Measurements from ENCODE around the gene SIDT2. TPM values are rescaled to one million over a fixed set of nuclear protein-coding genes. Genes with fewer than 3 reads are reported as not detected.
A peak's percentile ranks its signal among the peaks of the same experiment; 100 is the strongest.
"Not testable (repeated sequence)": the region's sequence is repeated elsewhere in the genome, so short reads cannot be mapped to it uniquely, and the experiment has no call there.

Gene SIDT2
- 25.3 TPM for total RNA-seq
- long read RNA-seq, partial matches to known transcripts: 7 of 20 reads
- long read RNA-seq, other reads (novel, unspliced or antisense): 12 of 20 reads

DNA sequence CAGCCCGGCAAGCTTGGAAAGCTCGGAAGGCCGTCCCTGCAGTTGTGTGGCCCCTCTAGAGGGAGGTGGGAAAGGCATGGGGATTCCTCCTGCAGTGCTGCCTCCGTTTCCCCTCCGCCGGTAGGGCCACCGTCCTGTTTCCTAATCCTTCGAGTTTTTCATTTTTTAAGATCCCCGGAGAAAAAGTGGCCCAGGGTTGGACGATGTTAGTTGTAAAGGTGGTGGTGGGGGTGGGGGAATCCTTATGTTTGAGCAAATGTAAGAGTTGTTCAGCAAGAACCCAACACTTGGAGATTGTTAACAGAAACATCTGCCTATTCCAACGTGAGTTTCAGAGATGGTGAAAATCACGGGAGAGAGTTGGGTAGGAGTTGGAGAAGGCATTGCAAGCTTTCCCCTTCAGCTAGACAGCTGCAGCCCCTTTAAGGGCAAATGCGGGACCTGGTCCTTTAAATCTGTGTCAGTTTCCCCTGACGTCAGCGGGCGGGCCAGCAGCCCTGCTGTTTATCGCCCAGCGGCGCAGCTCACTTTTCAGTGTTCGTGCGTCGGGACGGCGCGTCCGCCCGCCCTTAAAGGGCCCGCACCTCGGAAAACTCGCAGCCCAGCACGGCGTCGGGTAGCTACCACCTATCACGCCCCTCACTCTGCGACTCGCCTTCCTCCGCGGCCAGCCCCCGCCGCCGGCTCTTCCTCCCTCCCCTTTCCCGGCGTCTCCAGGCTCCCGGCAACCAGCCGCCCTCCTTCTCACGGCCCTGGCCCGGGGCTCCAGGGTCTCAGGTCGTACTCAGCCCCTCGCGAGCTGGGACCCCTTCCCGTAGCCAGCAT, at the start of gene SIDT2:
TSS of gene SIDT2 (plus strand) at position 534 of the 825 bp plus-strand sequence. CDS start 521 bp downstream, outside the sequence.
- intact Hi-C loops (cut with DNase I): loop anchor here (2.0 kb wide), 2 partner anchors 34 to 46 kb away; partner anchors contain the start of gene PAFAH1B2

DNA sequence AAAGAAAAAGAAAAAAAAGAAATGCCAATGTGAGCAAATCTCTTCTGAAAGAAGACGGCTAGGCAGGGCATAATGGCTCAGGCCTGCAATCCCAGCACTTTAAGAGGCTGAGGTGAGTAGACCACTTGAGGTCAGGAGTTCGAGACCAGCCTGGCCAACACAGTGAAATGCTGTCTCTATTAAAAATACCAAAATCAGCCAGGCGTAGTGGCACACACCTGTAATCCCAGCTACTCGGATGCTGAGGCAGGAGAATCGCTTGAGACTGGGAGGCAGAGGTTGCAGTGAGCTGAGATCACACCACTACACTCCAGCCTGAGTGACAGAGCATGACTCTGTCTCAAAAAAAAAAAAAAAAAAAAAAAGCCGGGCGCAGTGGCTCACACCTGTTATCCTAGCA, 48.1 kb upstream of the SIDT2 start:
- intact Hi-C loops (cut with DNase I); DNase-seq (ENCODE audit: low spot score): not testable (repeated sequence)

More for the DNA sequence above, at the start of gene SIDT2:
- peak; percentile 98 for DNase-seq (ENCODE audit: low spot score)

DNA sequence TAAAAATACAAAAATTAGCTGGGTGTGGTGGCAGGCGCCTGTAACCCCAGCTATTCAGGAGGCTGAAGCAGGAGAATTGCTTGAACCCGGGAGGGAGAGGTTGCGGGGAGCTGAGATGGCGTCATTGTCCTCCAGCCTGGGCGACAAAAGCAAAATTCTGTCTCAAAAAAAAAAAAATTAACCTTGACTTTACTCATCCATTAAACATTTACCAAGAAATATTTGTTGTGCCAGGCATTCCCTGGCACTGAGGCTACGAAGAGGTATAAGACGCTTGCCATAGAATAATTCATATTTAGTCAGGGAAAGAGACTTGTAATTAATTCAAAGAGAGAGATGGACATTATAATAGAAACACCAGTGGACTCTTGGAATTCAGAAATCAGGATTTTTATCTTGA, 47.7 kb upstream of the SIDT2 start:
- DNase-seq (ENCODE audit: low spot score): no peak
- intact Hi-C loops (cut with DNase I): no loop called here

DNA sequence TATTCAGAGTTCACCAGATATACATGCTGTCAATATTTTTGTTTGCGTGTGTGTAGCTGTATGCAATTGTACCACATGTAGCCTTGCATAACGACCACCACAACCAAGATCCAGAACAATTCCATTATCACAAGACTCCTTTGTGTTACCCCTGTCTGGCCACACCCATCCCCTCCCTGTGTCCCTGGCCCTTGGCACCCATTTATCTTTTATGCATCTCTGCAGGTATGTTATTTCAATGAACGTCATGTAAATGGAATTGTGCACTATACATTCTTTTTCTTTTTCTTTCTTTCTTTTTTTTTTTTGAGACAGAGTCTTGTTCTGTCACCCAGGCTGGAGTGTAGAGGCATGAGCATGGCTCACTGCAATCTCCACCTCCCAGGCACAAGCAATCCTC, 44.1 kb upstream of the SIDT2 start:
- no peak for DNase-seq (ENCODE audit: low spot score)
- intact Hi-C loops (cut with DNase I): no loop called here

DNA sequence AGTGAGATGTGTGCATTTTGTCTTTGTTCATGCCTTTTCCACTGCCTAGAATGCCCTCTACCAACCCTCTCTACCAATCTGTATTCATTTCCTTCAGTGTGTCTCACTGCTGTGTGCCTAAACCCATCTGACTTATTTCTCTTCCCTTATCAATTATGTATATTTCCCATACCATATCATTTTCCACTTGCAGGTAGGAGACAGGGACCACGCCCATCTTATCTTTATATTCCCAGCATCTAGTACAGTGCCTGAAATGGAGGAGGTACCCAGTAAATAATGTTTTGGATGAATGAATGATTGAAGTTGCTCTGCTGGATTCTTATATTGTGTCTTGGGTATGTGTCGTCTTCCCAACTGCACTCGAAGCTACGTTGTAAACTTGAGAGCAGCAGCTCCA, 43.6 kb upstream of the SIDT2 start:
- DNase-seq (ENCODE audit: low spot score); intact Hi-C loops (cut with DNase I): not testable (repeated sequence)

DNA sequence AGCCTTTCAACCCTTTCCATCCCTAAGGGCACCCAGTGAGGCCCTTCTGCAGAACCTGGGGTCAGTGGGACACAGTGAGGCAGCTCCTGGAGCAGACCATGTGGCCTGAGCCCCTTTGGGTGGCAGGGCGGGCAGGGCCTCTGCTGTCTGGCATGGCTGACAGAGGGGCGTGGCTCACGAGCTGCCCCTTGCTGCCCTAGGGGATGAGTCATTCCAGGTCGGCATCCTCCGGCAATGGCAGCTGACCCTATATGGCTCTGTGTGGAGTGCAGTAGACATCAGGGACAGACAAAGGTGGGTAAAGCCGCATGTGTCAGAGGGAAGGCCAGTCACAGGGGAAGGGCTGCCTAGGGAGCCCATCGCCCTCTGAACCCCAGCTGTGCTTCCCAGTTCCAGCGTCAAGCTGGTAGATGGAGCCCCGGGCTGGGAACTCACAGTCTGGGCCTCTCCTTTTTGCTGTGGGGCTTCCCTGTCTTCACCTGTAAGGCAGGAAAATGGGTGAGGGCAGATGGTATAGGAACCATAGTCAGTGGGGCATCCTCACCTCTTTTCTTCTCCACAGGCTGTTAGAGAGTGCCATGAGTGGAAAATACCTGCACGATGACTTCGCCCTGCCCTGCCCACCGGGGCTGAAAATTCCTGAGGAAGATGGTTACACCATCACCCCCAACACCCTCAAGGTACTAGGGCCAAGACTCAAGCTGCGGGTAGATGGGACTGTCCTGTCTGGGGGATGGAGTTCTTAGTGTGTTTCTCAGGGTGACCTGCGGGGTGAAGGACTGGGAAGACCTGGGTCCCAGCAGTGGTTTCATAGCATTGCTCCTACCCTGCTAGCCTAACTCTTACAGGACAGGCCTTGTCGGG, 41.1 kb upstream of the SIDT2 start:
- intact Hi-C loops (cut with DNase I); DNase-seq (ENCODE audit: low spot score): not testable (repeated sequence)

DNA sequence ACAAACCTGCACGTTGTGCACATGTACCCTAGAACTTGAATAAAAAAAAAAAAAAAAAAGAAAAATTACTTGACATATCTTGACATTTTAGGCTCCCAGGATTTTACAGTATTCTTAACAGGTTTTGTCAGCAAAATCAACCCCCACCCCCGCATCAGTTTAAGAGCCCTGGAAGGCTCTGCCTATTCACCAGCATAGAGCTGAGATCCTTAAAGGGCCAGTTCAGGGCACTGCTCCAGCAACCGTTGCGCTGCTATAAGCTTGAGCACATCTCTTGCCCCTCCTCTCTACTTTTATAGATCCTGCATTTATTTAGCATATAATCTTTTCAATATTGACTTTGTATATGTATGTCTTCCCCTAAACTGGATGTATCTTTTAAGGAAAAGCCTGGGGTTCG, 35.2 kb upstream of the SIDT2 start:
- no peak for DNase-seq (ENCODE audit: low spot score)
- intact Hi-C loops (cut with DNase I): loop anchor here (5.0 kb wide), 1 partner anchor 89 kb away; the partner anchor contains the start of genes PCSK7 and RNF214

DNA sequence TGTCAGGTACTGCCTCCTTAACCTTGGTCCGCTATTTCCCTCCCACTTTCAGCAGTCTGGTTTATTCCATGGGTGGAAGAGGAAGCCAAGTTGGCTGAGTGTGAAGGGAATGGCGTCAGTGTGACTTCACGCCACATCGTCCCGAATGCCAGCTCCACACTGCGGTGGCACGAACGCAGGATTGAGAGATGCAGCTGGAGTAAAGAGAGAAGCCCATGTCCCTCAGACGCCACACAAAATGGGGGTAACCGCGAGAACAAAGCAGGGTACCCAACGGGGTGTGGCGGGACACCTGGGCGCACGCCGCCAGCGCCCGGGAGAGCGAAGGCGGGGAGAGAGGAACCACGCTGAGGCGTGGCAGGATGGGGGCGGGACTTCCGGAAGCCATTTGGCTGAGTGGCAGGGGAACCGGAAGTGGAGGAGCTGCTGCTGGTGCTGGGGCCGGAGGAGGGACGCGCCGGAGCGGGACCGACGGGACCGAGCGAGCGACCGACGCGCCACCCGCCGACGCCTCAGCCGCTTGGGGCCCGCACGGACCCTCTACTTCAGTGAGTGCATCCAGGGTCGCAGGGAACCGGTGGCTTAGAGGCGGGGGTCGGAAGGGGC, 34.6 kb upstream of the SIDT2 start, which contains the start of gene PAFAH1B2:
TSS of gene PAFAH1B2 (plus strand) at position 417 of the 606 bp plus-strand sequence. CDS start 8,161 bp downstream, outside the sequence.
- DNase-seq (ENCODE audit: low spot score): peak; percentile 99
- intact Hi-C loops (cut with DNase I): loop anchor here (2.0 to 5.0 kb wide), 2 partner anchors 35 to 88 kb away; partner anchors contain the start of genes PCSK7, RNF214 and SIDT2

DNA sequence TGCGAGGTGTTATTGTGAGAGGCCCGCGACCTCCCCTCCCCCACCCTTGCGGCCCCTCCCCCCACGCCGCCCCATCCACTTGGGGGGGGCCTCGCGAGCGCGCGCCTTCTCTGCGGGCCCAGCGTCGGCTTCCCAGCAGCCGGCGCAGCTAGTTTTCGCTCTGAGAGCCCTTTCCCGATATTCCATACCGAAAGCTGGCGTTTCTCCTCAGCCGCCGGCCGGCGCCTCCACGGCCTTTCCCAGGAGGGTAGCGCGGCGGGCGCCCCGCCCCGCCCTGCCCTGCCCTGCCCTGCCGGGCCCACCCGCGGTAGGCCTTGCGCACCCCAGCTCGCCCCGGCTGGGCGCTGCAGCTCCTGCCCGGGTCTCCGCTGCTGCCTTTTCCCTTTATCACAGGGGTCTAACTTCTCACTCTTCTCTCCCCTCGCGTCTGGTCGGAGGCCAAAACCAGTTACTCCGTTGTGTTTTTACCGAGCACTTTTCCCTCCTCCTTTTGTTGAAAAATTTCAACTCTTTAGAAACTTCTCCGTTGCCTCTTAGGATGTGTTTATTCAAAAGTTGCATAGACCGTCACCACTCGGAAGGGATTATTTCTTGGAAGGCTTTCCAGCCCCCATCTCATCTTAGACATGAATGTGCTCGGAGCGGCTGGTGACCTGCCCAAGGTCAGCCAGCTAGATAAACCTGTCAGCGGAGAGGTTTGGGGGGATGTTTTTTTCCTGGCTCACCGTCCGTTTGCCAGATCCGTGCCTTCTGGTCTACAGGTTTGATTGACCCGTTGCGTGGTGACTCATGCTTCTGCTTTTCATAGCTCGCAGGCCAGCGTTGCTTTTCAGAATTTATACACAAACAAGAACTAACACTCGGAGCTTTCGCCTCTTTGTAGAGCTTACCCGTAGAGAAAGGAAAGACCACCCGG, 33.8 kb upstream of the SIDT2 start:
- intact Hi-C loops (cut with DNase I): loop anchor here (2.0 to 5.0 kb wide), 2 partner anchors 34 to 88 kb away; partner anchors contain the start of genes PCSK7, RNF214 and SIDT2
- DNase-seq (ENCODE audit: low spot score): peak; percentile 88

DNA sequence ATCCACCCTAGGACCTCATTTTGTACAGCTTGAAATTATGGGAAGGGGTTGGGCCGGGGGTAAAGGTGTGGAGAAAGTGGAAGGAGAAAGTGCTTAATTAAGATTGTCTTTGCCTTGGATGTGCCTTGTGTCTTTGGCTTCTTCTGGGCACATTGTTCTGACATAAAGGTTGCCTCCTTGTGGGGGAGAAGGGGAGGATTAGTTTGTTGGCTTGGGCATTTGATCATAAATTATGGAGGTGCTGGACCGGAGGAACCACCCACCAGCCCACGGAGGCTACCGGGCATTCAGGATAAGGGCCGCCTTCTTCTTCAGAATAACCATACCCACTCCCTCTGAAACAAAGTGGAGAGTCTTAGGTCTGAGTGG, 33.2 kb upstream of the SIDT2 start:
- DNase-seq (ENCODE audit: low spot score): no peak
- intact Hi-C loops (cut with DNase I): loop anchor here (2.0 kb wide), 1 partner anchor 33 kb away; the partner anchor contains the start of gene SIDT2

DNA sequence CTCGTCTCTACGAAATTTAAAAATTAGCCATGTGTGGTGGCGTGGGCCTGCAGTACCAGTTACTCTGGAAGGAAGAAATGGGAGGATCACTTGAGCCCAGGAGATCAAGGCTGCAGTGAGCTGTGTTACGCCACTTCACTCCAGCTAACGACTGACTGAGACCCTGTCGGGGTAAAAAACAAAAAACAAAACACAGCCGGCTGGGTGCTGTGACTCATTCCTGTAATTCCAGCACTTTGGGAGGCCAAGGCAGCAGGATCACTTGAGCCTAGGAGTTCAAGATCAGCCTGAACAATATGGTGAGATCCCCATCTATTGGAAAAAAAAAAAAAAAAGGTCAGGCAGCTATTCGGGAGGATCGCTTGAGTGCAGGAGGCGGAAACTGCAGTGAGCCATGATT, 32.0 kb upstream of the SIDT2 start:
- intact Hi-C loops (cut with DNase I): no loop called here

DNA sequence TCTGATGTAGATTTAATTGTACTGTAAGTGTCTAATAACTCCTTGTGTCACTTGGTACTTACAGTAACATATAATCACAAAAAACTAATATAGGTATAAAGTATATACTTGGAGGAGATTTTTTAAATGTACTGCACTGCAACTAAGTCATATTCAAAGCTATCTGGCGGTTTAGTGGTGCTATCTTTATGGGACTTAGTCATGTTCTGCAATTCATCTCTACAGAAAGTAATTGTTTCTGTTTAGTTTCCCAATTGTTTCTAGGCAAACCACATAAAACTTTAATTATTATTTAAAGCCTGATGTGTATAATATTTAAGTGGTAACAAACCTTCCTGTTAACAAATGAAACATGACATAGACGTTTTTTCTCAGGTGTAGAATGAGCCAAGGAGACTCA, 26.5 kb upstream of the SIDT2 start:
- intact Hi-C loops (cut with DNase I): no loop called here
- no peak for DNase-seq (ENCODE audit: low spot score)

More for the DNA sequence above, 32.0 kb upstream of the SIDT2 start:
- no peak for DNase-seq (ENCODE audit: low spot score)

DNA sequence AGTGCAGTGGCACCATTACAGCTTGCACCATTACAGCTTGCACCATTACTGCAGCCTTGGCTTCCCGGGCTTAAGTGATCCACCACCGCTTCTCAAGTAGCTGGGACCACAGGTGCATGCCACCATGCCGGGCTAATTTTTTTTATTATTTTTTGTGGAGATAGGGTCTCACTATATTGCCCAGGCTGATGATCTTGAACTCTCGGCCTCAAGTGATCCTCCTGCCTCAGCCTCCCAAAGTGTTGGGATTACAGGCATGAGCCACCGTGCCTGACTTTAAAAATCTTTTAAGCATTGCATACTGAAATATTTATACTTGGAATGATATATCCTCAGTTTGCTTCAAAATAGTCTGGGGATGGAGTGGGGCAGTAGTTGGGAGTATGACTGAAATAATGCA, 24.1 kb upstream of the SIDT2 start:
- no peak for DNase-seq (ENCODE audit: low spot score)
- intact Hi-C loops (cut with DNase I): no loop called here

DNA sequence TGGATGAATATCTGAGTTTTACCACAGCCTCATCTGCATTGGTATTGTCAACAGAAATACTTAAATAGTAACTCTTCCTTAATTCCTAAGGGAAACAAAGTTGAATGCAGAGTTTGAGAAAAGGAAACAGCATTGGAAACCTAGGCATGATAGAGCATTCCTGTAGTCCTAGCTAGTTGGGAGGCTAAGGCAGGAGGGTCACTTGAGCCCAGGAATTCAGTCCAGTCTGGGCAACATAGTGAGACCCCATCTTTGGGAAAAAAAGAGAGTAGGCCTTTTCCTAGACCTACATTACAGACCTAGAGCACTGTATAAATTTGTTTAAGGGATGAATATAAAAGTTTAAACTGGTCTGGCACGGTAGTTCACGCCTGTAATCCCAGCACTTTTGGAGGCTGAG, 21.0 kb upstream of the SIDT2 start:
- intact Hi-C loops (cut with DNase I): no loop called here
- DNase-seq (ENCODE audit: low spot score): no peak

DNA sequence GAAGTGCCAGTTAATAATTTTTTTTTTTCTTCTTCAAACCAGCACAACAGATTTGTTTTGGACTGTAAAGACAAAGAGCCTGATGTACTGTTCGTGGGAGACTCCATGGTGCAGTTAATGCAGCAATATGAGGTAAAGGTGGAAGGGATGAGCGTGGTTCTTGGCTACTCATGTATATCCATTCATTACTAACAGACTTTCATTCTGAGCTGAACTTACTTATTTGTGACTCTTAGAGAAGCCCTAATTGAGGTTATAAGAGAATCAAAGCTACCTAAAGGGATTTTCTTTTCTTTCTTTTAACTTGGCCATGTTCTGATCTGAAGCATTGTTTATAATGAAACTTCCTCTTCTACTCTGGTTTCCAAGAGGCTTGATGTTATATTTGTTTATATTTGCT, 18.7 kb upstream of the SIDT2 start:
- DNase-seq (ENCODE audit: low spot score): no peak
- intact Hi-C loops (cut with DNase I): no loop called here

DNA sequence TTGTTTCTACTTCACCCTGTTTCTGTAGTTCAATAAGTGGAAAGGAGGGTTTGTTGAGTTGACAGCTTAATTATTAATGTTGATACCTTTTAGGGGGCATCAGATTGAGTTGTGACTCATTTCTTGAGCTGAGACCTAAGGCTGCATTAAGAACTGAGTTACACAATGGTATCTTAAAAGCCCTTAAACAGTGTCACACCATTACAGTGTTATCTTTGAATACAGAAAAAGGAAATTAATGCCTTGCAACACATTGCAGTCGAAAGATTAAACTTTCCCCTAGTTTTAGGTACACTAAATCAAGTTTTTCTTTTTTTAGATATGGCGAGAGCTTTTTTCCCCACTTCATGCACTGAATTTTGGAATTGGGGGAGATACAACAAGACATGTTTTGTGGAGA, 17.7 kb upstream of the SIDT2 start:
- intact Hi-C loops (cut with DNase I): no loop called here
- no peak for DNase-seq (ENCODE audit: low spot score)

DNA sequence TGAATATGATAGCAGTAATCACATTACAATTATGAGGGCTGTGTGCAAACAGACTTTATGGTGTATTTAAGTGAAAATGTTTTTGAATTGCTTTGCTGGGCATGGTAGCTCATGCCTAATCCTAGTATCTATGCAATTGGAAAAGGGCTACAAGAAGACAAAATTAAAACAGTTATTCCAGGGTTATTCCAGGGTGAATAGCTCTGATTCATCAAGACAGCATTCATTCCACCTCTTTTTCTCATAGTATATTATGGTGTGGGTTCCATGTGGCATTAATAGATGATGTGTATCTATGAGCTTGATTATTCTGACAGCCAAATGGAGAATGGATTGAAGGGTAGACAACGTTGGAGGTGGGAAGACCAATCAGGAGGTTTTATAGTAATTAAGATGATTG, 12.1 kb upstream of the SIDT2 start:
- intact Hi-C loops (cut with DNase I): no loop called here
- DNase-seq (ENCODE audit: low spot score): no peak

DNA sequence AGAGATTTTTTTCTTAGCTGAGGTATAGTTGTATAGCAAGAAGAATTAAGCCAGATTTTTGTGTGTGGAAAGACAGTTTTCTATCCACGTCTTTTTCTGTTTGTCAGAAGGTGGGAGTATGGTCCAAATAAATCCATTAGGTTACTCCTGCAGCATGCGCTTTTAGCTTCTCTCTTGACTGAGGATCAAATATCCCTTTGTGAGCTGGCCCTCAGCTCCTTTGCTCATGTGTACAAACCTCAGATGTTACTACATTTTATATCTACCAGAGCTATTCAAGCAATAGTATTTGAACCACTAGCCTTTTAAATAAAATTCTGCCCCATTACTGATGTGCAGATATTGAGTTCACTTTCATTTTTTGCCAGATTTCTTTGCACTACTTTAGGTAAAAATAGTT, 8.8 kb upstream of the SIDT2 start:
- no peak for DNase-seq (ENCODE audit: low spot score)
- intact Hi-C loops (cut with DNase I): no loop called here

DNA sequence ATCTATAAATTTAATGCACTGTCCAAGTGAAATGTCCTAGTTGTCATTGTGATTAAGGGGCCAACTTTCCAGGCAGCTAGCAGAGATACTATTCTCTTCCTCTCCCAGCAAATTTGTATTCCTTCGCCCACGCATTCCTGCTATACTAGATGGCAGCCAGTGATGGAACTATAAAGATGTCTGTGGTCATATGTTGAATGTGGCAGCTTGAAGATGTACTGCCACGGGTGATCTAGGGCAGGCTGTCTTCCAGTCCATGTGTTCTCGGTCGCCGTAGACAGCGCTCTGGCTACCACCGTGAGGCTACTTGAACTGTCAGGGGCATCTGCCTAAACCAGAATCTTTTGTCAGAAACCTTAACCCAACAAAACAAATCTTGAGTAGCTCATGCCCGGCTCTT, 8.3 kb upstream of the SIDT2 start:
- no peak for DNase-seq (ENCODE audit: low spot score)
- intact Hi-C loops (cut with DNase I): no loop called here
